NCI-H2107 (cell line): Measurements from ENCODE around the gene SRRM3.
A peak's percentile ranks its signal among the peaks of the same experiment; 100 is the strongest.
"Not testable (repeated sequence)": the region's sequence is repeated elsewhere in the genome, so short reads cannot be mapped to it uniquely, and the experiment has no call there.

Experiments
- DNase-seq: peaks from one replicate; lab custom pipeline; 2025; lab: John Stamatoyannopoulos, UW

The SRRM3 gene

GRCh38 chr7:76291351-76292212, 89.9 kb downstream of the SRRM3 start:
- DNase-seq, result peak; percentile 83

GRCh38 chr7:76292213-76292573, 90.5 kb downstream of the SRRM3 start:
- no peak for DNase-seq

DNA sequence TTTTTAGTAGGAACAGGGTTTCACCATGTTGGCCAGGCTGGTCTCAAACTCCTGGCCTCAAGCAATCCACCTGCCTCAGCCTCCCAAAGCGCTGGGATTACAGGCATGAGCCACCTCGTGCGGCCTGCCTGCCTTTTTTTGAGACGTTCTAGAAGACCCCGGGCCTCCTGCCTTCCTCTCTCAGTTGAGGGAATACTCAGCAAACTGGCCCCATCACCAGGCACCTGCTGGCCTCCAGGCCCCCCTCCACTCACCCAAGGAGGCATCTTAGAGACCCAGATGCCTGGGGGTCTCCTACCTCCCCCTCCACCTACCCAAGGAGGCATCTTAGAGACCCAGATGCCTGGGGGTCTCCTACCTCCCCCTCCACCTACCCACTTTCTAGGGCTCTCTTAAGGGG, 91.2 kb downstream of the SRRM3 start:
- not testable (repeated sequence) for DNase-seq

DNA sequence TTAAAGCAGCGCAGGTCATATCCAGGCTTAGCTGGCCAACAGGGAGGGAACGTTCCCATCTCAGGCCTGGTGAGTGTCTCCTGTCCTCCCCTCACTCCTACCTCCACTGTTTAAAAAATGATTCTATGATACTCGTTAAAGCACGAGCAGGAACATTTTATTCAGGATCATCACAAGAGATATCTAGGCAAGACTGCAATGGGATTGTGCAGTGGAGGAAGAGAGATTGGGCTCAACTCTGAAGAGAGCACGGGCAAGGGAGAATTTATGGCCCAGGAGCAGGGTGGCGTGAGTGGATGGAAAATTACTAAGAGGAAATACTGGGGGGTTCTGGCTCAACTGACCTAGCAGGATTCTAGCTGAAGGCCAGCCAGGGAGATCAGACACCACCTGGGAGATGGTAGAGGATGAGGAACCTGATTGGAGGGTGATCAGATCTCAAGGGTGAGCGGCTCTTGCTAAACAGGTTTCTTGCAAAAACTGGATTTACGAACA, 91.8 kb downstream of the SRRM3 start:
- no peak for DNase-seq

DNA sequence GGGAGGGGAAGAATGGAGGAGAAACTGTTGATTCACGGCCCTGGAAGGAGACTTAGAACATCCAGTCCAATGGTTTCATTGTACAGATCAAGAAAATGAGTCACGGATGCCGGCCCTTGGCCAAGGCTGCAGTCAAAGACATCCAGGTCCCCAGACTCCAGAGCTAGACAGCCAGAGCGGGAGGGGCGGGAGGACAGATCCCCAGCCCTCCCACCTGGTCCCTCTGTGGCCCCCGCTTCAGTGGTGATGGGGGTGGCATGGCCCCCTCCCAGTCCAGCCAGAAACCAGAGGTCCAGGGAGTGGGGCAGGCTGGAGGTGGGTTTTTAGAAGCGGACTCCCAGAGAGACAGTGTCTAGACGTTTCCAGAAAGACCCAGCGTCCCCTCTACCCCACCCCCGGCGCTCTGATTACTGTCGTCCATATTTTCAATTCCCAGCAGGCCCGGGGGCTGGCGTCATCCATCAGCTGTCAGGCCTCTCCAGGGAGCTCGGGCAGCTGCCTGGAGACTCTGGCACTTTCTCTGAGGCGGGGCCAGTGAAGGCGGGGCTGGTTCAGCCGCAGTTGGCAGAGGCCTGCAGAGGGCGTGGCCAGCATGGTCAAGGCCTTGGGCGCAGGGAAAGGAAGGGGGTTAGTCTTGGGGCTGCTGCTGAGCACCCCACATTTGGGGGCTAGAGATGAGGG, 92.8 kb downstream of the SRRM3 start:
- DNase-seq, result peak; percentile 95

DNA sequence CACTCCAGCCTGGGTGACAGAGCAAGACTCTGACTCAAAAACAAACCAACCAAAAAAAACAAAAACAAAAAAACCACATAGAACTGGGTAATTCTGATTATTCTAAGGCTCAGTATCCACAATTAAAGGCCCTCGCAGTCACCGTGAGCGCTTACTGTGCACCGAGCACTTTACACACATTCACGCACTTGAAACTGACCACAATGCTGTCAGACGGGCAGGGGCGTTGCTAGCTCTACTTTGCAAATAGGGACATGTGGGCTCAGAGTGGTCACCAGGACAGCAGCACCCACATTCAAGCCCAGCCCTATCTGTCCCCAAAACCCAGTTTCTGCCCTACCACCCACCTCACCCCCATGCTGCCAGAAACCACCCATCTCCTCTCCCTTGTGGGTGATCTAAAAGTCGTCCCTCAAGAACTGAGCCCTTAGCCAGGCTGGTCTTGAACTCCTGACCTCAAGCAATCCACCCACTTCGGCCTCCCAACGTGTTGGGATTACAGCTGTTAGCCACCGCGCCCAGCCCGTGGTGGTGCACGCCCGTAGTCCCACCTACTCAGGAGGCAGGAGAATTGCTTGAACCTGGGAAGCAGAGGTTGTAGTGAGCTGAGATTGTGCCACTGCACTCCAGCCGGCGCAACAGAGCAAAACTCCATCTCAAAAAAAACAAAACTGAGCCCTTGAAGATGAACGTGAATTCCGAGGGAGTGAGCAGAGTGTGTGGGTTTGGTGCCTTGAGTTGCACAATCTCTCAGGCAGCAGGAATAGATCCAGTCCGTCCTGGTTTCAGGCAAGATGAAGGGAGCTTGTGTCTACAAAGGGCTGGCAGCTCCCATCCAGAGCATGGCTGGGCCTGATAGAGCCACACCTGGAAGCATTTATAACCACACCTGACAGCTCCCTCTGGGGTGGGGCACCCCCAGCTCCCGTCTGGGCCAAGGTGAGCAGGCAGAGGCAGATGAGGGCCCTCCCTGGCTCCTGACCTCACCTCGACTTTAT, 95.3 kb downstream of the SRRM3 start:
- peak; percentile 16 for DNase-seq

- DNase-seq, result no peak
Observed at GRCh38 chr7:76300166-76300731, 98.6 kb downstream of the SRRM3 start.

DNA sequence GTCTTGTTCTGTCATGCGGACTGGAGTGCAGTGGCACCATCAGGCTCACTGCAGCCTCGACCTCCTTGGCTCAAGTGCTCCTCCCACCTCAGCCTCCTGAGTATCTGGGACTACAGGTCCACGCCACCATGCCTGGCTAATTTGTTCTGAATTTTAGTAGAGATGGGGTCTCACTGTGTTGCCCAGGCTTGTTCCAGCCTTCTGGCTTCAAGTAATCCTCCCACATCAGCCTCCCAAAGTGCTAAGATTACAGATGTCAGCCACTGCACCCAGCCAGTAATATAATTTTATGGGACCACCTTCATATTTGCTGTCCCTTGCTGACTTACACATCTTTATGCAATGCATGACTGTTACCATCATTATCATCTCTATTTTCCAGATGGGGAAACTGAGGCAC, 99.3 kb downstream of the SRRM3 start:
- DNase-seq, result no peak

GRCh38 chr7:76302347-76303201, 100.9 kb downstream of the SRRM3 start, which contains the start of gene HSPB1:
TSS of gene HSPB1 (plus strand) at chr7:76302673. CDS start at chr7:76302713, 40 bp downstream.
- peak; percentile 73 for DNase-seq

- DNase-seq, result peak; percentile 11
Observed at GRCh38 chr7:76303202-76304147, 101.8 kb downstream of the SRRM3 start.

DNA sequence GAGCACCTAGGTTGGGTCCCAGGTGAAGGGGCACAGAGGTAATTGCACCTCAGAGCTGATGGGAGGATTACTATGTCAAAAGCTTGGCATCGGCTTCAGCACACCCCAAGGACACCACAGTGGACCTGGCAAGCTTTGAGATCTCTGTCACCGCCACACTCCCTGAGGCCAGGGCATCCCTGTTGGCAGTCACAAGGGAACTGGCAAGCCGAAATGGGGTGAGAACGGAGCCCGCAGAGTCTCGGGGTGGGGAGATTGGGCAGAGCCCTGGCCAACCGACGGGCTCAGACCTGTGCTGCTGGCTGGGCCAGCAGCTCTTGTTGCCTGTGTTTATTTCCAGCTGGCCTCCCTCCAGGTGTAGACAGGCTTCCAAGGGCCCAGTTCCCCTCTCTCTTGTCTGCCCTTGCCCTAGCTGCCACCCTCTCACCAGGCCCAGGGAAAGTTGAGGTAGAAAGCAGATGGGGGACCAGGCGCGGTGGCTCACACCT, 103.2 kb downstream of the SRRM3 start:
- no peak for DNase-seq

DNA sequence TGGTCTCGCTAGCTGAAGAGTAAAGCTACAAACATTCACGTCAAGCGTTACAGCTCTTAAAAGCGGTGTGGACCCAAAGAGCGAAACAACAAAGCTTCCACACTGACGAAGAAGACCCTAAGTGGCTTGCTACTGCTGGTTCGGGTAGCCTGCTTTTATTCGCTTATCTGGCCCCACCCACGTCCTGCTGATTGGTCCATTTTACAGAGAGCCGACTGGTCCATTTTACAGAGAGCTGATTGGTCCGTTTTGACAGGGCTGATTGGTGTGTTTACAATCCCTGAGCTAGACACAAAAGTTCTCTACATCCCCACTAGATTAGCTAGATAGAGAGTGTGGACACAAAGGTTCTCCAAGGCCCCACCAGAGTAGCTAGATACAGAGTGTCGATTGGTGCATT, 107.2 kb downstream of the SRRM3 start:
- DNase-seq, result not testable (repeated sequence)

- not testable (repeated sequence) for DNase-seq
Observed at GRCh38 chr7:76309341-76310101, 107.8 kb downstream of the SRRM3 start.

GRCh38 chr7:76310102-76310957, 108.6 kb downstream of the SRRM3 start:
- DNase-seq, result peak; percentile 69

DNA sequence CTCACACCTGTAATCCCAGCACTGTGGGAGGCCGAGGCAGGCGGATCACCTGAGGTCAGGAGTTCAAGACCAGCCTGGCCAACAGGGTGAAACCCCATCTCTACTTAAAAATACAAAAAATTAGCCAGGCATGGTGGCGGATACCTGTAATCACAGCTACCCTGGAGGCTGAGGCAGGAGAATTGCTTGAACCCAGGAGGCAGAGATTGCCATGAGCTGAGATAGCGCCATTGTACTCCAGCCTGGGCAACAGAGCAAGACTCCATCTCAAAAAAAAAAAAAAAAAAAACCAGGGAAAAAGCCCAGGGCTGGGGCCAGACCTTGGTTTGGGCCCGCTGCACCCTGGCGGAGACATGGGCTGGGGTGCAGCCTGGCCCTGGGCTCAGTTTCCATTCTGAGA, 110.1 kb downstream of the SRRM3 start:
- not testable (repeated sequence) for DNase-seq

DNA sequence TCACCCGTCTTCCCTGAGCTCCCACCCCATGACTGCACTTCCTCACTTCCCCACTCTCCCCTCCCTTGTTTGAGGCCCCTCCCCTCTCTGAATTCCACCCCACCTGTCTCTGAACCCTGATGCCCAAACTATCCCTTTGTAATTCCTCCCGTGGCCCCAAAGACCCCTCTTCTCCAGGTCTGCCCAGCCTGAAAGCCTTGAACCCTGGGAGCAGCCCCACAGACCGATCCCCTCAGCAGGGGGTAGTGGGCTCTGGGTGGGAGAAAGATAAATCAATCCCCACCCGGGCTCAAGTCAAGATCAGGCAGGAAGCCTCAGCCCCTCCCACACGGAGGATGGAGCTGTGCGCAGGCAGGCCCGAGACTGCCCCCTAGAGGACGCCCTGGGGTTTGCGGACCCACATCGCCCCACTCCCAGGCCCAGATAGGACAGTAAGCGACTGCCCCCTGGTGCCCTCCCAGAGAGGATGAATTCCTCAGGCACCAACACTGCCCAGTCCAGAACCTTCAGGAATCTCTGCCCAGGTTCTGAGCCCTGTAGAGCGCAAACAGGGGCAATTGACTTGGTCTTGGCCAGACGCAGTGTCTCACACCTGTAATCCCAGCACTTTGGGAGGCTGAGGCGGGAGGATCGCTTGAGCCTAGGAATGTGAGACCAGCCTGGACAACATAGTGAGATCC, 112.5 kb downstream of the SRRM3 start:
- DNase-seq, result peak; percentile 91

DNA sequence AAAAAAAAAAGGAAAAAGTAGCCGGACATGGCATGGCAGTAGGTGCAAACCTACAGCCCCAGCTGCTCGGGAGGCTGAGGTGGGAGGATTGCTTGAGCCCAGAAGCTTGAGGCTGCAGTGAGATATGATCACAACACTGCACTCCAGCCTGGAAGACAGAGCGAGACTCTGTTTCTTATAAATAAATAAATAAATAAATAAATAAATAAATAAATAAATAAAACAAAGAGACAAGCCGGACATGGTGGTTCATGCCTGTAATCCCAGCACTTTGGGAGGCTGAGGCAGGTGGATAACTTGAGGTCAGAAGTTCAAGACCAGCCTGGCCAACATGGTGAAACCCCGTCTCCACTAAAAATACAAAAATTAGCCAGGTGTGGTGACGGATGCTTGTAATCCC, 113.0 kb downstream of the SRRM3 start:
- not testable (repeated sequence) for DNase-seq
